SK-N-SH treated with all-trans-retinoic acid at 6 μM for 48 hours (cell line): Measurements from ENCODE around the gene HERPUD2.

Experiments
- ATAC-seq: fragments of 200-7000 bp; cut with Tn5 transposase; 3 replicates; pipeline ENCODE4 v1.9.1; 2020; ENCODE audit warnings: mild to moderate bottlenecking, moderate library complexity
- ARNTL ChIP-seq: fragments of 450-650 bp; formaldehyde crosslinking; IDR thresholded peaks from 2 replicates; pipeline ENCODE4 v1.5.0; 2020; ENCODE audit warnings: low read depth, mild to moderate bottlenecking, moderate library complexity, borderline replicate concordance
- BACH2 ChIP-seq: fragments of 250-450 bp; sonication (Bioruptor Pico); IDR thresholded peaks from 2 replicates; pipeline ENCODE4 v1.9.0; 2021; ENCODE audit warnings: mild to moderate bottlenecking, borderline replicate concordance
- CSDC2 ChIP-seq: fragments of 250-450 bp; sonication (Bioruptor Pico); IDR thresholded peaks from 2 replicates; pipeline ENCODE4 v1.5.0; 2020; ENCODE audit warnings: mild to moderate bottlenecking, moderate library complexity
- ESRRG ChIP-seq: fragments of 250-450 bp; sonication (Bioruptor Pico); IDR thresholded peaks from 2 replicates; pipeline ENCODE4 v1.6.1; 2021; ENCODE audit warnings: mild to moderate bottlenecking
- GLIS3 ChIP-seq: fragments of 250-450 bp; sonication (Bioruptor Pico); IDR thresholded peaks from 2 replicates; pipeline ENCODE4 v1.5.0; 2020; ENCODE audit warnings: mild to moderate bottlenecking, moderate library complexity
- ISL1 ChIP-seq: fragments of 250-450 bp; sonication (Bioruptor Pico); IDR thresholded peaks from 2 replicates; pipeline ENCODE4 v2.1.2; 2022; ENCODE audit warnings: mild to moderate bottlenecking, moderate library complexity
- OSR1 ChIP-seq: fragments of 250-450 bp; sonication (Bioruptor Pico); IDR thresholded peaks from 2 replicates; pipeline ENCODE4 v1.8.0; 2022; ENCODE audit warnings: moderate library complexity, mild to moderate bottlenecking, inconsistent platforms
- PPARA ChIP-seq: fragments of 250-450 bp; sonication (Bioruptor Pico); IDR thresholded peaks from 2 replicates; pipeline ENCODE4 v1.5.0; 2020; ENCODE audit warnings: mild to moderate bottlenecking, borderline replicate concordance
- RARB ChIP-seq: fragments of 250-450 bp; sonication (Bioruptor Pico); IDR thresholded peaks from 2 replicates; pipeline ENCODE4 v1.8.0; 2021; ENCODE audit warnings: mild to moderate bottlenecking, moderate library complexity
- TOX ChIP-seq: fragments of 250-450 bp; sonication (Bioruptor Pico); IDR thresholded peaks from 2 replicates; pipeline ENCODE4 v1.8.0; 2021; ENCODE audit warnings: mild to moderate bottlenecking, moderate library complexity, borderline replicate concordance
- ZC3H10 ChIP-seq: fragments of 250-450 bp; sonication (Bioruptor Pico); IDR thresholded peaks from 2 replicates; pipeline ENCODE4 v1.5.1; 2021; ENCODE audit warnings: mild to moderate bottlenecking, moderate library complexity
- ZFP30 ChIP-seq: fragments of 450-650 bp; formaldehyde crosslinking; IDR thresholded peaks from 2 replicates; pipeline ENCODE4 v1.5.0; 2022; ENCODE audit warnings: mild to moderate bottlenecking, moderate library complexity
- ZNF565 ChIP-seq: fragments of 450-650 bp; formaldehyde crosslinking; conservative IDR thresholded peaks from 2 replicates; pipeline ENCODE4 v1.5.0; 2020; ENCODE audit warnings: low read depth, mild to moderate bottlenecking, moderate library complexity
- ZNF70 ChIP-seq: fragments of 450-650 bp; formaldehyde crosslinking; IDR thresholded peaks from 2 replicates; pipeline ENCODE4 v1.5.0; 2020; ENCODE audit warnings: mild to moderate bottlenecking, moderate library complexity
- ZNF8 ChIP-seq: fragments of 450-650 bp; formaldehyde crosslinking; IDR thresholded peaks from 2 replicates; pipeline ENCODE4 v1.5.0; 2020; ENCODE audit warnings: mild to moderate bottlenecking, moderate library complexity
- TF ChIP-seq, protein P1 (sequence below): fragments of 250-450 bp; sonication (Bioruptor Pico); IDR thresholded peaks from 2 replicates; pipeline ENCODE4 v1.5.1; 2021; ENCODE audit warnings: mild to moderate bottlenecking, moderate library complexity
- TF ChIP-seq, protein P2 (sequence below): fragments of 250-450 bp; sonication (Bioruptor Pico); IDR thresholded peaks from 2 replicates; pipeline ENCODE4 v1.5.1; 2020; ENCODE audit warnings: low read depth, mild to moderate bottlenecking, moderate library complexity
- TF ChIP-seq, protein P3 (sequence below): fragments of 250-450 bp; sonication (Bioruptor Pico); IDR thresholded peaks from 2 replicates; pipeline ENCODE4 v1.8.0; 2020; ENCODE audit warnings: mild to moderate bottlenecking, moderate library complexity, borderline replicate concordance
- TF ChIP-seq, protein P4 (sequence below): fragments of 250-450 bp; sonication (Bioruptor Pico); IDR thresholded peaks from 2 replicates; pipeline ENCODE4 v1.8.0; 2021; ENCODE audit warnings: low read depth, mild to moderate bottlenecking, moderate library complexity, borderline replicate concordance
- TF ChIP-seq, protein P5 (sequence below): fragments of 250-450 bp; sonication (Bioruptor Pico); IDR thresholded peaks from 2 replicates; pipeline ENCODE4 v1.5.0; 2020; ENCODE audit warnings: mild to moderate bottlenecking, moderate library complexity

Gene HERPUD2

DNA sequence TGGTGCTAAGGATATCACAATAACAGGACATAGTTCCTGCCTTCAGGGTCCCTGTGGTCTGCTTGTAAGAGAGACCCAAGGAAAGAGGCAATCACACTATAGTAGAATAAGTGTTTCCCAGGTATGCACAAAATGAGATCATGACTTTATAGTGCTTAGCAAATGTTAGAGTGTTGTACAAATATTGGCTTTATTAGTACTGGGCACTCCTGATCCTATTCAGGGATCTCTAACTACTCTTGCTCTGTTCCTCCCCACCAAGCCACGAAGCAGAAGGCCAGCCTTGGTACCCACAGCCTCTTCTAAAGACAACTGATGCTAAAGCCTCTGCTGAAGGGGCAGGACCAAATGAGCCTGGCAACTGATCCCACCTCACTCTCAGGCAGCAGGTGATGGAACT is 75.1 kb downstream of the HERPUD2 start:
- TF ChIP-seq ZNF8 (CRISPR knock-in tag) (no peak), ZNF70 (no peak), OSR1 (CRISPR knock-in tag) (no peak), GLIS3 (no peak), BACH2 (CRISPR knock-in tag) (no peak), CSDC2 (CRISPR knock-in tag) (no peak), ZFP30 (CRISPR knock-in tag) (no peak), RARB (no peak)
- TF ChIP-seq, protein P1, sequence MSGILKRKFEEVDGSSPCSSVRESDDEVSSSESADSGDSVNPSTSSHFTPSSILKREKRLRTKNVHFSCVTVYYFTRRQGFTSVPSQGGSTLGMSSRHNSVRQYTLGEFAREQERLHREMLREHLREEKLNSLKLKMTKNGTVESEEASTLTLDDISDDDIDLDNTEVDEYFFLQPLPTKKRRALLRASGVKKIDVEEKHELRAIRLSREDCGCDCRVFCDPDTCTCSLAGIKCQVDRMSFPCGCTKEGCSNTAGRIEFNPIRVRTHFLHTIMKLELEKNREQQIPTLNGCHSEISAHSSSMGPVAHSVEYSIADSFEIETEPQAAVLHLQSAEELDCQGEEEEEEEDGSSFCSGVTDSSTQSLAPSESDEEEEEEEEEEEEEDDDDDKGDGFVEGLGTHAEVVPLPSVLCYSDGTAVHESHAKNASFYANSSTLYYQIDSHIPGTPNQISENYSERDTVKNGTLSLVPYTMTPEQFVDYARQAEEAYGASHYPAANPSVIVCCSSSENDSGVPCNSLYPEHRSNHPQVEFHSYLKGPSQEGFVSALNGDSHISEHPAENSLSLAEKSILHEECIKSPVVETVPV (CRISPR knock-in tag): no peak
- TF ChIP-seq, protein P2, sequence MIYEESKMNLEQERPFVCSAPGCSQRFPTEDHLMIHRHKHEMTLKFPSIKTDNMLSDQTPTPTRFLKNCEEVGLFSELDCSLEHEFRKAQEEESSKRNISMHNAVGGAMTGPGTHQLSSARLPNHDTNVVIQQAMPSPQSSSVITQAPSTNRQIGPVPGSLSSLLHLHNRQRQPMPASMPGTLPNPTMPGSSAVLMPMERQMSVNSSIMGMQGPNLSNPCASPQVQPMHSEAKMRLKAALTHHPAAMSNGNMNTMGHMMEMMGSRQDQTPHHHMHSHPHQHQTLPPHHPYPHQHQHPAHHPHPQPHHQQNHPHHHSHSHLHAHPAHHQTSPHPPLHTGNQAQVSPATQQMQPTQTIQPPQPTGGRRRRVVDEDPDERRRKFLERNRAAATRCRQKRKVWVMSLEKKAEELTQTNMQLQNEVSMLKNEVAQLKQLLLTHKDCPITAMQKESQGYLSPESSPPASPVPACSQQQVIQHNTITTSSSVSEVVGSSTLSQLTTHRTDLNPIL (CRISPR knock-in tag): no peak

DNA sequence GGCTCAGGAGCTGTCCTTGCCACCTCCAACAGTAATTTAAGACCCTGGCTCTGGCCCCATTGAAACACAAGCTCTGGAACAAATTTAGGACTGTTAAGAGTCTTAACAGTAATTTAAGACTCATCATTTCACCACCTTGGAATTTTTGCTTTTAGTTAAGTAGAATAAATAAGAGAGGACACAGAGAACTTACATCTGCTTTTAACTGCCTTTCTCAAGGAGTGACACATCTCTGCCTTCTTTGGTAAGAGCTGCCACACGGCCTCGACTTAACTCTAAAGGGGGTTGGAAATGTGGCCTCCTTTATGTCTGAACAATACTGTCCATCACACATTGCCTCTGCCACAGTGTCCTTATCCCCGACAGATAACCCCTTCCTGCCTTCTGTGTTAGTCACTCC is 77.9 kb downstream of the HERPUD2 start:
- no peak; the same call in 1 of the 3 replicates for ATAC-seq
- TF ChIP-seq ZFP30 (CRISPR knock-in tag) (no peak), ARNTL (CRISPR knock-in tag) (no peak), RARB (no peak), ISL1 (CRISPR knock-in tag) (no peak), ZC3H10 (no peak), GLIS3 (no peak), TOX (CRISPR knock-in tag) (no peak), ZNF70 (no peak), ZNF565 (CRISPR knock-in tag) (no peak), ESRRG (CRISPR knock-in tag) (no peak), ZNF8 (CRISPR knock-in tag) (no peak), PPARA (CRISPR knock-in tag) (no peak), OSR1 (CRISPR knock-in tag) (no peak)
- TF ChIP-seq, protein P2 (CRISPR knock-in tag): no peak
- TF ChIP-seq, protein P1 (CRISPR knock-in tag): no peak
- TF ChIP-seq, protein P3, sequence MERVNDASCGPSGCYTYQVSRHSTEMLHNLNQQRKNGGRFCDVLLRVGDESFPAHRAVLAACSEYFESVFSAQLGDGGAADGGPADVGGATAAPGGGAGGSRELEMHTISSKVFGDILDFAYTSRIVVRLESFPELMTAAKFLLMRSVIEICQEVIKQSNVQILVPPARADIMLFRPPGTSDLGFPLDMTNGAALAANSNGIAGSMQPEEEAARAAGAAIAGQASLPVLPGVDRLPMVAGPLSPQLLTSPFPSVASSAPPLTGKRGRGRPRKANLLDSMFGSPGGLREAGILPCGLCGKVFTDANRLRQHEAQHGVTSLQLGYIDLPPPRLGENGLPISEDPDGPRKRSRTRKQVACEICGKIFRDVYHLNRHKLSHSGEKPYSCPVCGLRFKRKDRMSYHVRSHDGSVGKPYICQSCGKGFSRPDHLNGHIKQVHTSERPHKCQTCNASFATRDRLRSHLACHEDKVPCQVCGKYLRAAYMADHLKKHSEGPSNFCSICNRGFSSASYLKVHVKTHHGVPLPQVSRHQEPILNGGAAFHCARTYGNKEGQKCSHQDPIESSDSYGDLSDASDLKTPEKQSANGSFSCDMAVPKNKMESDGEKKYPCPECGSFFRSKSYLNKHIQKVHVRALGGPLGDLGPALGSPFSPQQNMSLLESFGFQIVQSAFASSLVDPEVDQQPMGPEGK (CRISPR knock-in tag): no peak
- TF ChIP-seq, protein P4, sequence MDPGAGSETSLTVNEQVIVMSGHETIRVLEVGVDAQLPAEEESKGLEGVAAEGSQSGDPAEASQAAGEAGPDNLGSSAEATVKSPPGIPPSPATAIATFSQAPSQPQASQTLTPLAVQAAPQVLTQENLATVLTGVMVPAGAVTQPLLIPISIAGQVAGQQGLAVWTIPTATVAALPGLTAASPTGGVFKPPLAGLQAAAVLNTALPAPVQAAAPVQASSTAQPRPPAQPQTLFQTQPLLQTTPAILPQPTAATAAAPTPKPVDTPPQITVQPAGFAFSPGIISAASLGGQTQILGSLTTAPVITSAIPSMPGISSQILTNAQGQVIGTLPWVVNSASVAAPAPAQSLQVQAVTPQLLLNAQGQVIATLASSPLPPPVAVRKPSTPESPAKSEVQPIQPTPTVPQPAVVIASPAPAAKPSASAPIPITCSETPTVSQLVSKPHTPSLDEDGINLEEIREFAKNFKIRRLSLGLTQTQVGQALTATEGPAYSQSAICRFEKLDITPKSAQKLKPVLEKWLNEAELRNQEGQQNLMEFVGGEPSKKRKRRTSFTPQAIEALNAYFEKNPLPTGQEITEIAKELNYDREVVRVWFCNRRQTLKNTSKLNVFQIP (CRISPR knock-in tag): no peak
- TF ChIP-seq, protein P5, sequence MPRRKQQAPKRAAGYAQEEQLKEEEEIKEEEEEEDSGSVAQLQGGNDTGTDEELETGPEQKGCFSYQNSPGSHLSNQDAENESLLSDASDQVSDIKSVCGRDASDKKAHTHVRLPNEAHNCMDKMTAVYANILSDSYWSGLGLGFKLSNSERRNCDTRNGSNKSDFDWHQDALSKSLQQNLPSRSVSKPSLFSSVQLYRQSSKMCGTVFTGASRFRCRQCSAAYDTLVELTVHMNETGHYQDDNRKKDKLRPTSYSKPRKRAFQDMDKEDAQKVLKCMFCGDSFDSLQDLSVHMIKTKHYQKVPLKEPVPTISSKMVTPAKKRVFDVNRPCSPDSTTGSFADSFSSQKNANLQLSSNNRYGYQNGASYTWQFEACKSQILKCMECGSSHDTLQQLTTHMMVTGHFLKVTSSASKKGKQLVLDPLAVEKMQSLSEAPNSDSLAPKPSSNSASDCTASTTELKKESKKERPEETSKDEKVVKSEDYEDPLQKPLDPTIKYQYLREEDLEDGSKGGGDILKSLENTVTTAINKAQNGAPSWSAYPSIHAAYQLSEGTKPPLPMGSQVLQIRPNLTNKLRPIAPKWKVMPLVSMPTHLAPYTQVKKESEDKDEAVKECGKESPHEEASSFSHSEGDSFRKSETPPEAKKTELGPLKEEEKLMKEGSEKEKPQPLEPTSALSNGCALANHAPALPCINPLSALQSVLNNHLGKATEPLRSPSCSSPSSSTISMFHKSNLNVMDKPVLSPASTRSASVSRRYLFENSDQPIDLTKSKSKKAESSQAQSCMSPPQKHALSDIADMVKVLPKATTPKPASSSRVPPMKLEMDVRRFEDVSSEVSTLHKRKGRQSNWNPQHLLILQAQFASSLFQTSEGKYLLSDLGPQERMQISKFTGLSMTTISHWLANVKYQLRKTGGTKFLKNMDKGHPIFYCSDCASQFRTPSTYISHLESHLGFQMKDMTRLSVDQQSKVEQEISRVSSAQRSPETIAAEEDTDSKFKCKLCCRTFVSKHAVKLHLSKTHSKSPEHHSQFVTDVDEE (CRISPR knock-in tag): no peak

More for the DNA sequence above, 75.1 kb downstream of the HERPUD2 start:
- no peak for ATAC-seq
